Stomach (tissue), 19 donors: ENCODE data around the gene CHCHD6. TPM values are rescaled to one million over a fixed set of nuclear protein-coding genes. Genes with fewer than 3 reads are reported as not detected.

Experiments
- DNase-seq, 2 donors: peaks; one replicate each; pipeline versions ENCODE4 v3.0.0 to v3.0.0-alpha.2; 2013 to 2019
- H3K27ac ChIP-seq, 5 donors: fragments of 200-600 bp in 4 of 5; sonication (generic) in 4 of 5; one replicate each; pipeline ENCODE4 v1.5.1; 2013 to 2019; ENCODE audit warnings: mild to moderate bottlenecking in 1 of 5, moderate library complexity in 1 of 5
- H3K27me3 ChIP-seq, 3 donors: fragments of 200-600 bp; sonication (generic); one replicate each; pipeline ENCODE4 v1.5.1; 2017 to 2019; ENCODE audit warnings: mixed run types in 1 of 3
- H3K36me3 ChIP-seq, 4 donors: fragments of 200-600 bp; sonication (generic); 1 replicate in 3 of 4; 2 replicates in 1 of 4; pipeline ENCODE4 v1.5.1; 2016 to 2019
- H3K4me1 ChIP-seq, 4 donors: fragments of 200-600 bp; sonication (generic); one replicate each; pipeline ENCODE4 v1.5.1; 2016 to 2019
- H3K4me3 ChIP-seq, 4 donors: fragments of 200-600 bp; sonication (generic) in 3 of 4; one replicate each; pipeline ENCODE4 v1.5.1; 2016 to 2019; ENCODE audit warnings: mild to moderate bottlenecking in 1 of 4
- H3K9me3 ChIP-seq, 4 donors: fragments of 200-600 bp; sonication (generic); one replicate each; pipeline ENCODE4 v1.5.1; 2016 to 2019
- EP300 ChIP-seq: sonication (generic); formaldehyde crosslinking; IDR thresholded peaks from one replicate; pipeline ENCODE4 v1.6.1; 2017; ENCODE audit warnings: antibody characterized with exemption
- POLR2A ChIP-seq, 4 donors: fragments of 450-650 bp; IDR thresholded peaks; one replicate each; pipeline ENCODE4 v1.6.1; 2016; ENCODE audit warnings: antibody characterized with exemption in 4 of 4, control low read depth in 2 of 4, mild to moderate bottlenecking in 1 of 4, moderate library complexity in 1 of 4
- POLR2AphosphoS5 ChIP-seq, 3 donors: sonication (generic); formaldehyde crosslinking; IDR thresholded peaks; one replicate each; pipeline ENCODE4 v1.6.1; 2016; ENCODE audit warnings: antibody characterized with exemption in 3 of 3
- WGBS, 5 donors: extraction: QIAGEN DNeasy Blood & Tissue Kit in 3 of 5; methylation state at CpG; one replicate each; pipeline versions ENCODE4 v1.1.5 to v1.1.7; 2013 to 2018; 5-methylcytosine and 5-hydroxymethylcytosine counted together
- intact Hi-C: fragments of 100-400 bp; cut with DNase I; formaldehyde crosslinking; loops from one replicate; pipeline ENCODE4 v1.15.1; 2023; ENCODE audit warnings: low total_unique reads
- long read RNA-seq, 10 donors: transcript quantifications; one replicate each; lab custom pipeline, GENCODE V29; 2026
- polyA plus RNA-seq, 3 donors: library from polyadenylated mRNA; stranded (reverse); fragments of 200-250 nt; gene quantifications; one replicate each; pipeline ENCODE4 v1.2.3, GENCODE V29; 2013
- total RNA-seq, 5 donors: library from RNA; depleted of rRNA; stranded (reverse); fragments of >200 nt; gene quantifications; one replicate each; pipeline versions ENCODE4 v1.1.0 to v1.2.3, GENCODE V29; 2014 to 2016
- TF ChIP-seq, protein P1 (sequence below), 7 experiments: fragments of 450-650 bp in 4 of 7; fragments of 200-600 bp in 3 of 7; sonication (generic) in 3 of 7; IDR thresholded peaks; one replicate each; pipeline ENCODE4 v1.5.1; 2016 to 2019; ENCODE audit warnings: antibody characterized with exemption in 7 of 7, control low read depth in 2 of 7, mild to moderate bottlenecking in 1 of 7
- donor health status: healthy with polysubstance abuse.
- donor health status: Bipolar disorder and iron deficiency.
- donor health status: healthy.

The CHCHD6 gene, protein sequence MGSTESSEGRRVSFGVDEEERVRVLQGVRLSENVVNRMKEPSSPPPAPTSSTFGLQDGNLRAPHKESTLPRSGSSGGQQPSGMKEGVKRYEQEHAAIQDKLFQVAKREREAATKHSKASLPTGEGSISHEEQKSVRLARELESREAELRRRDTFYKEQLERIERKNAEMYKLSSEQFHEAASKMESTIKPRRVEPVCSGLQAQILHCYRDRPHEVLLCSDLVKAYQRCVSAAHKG
- total RNA-seq: 10 to 100 TPM in 1 of 5 donors, 1 to 10 TPM in 3, not detected in 1; 4.0 to 40.8 (median 7.6) TPM
- polyA plus RNA-seq: 10 to 100 TPM; 11.9 to 18.2 (median 16.1) TPM
- long read RNA-seq, donor 1: 0 reads
- long read RNA-seq, donor 2, partial matches to known transcripts: 7 of 11 reads
- long read RNA-seq, donor 2, other reads (novel, unspliced or antisense): 0 of 11 reads
- long read RNA-seq, donor 3, partial matches to known transcripts: 8 of 9 reads
- long read RNA-seq, donor 3, other reads (novel, unspliced or antisense): 0 of 9 reads
- long read RNA-seq, donor 4, partial matches to known transcripts: 0 of 1 reads
- long read RNA-seq, donor 4, other reads (novel, unspliced or antisense): 0 of 1 reads
- long read RNA-seq, donor 5, partial matches to known transcripts: 0 of 3 reads
- long read RNA-seq, donor 5, other reads (novel, unspliced or antisense): 0 of 3 reads
- long read RNA-seq, donor 6: 0 reads
- long read RNA-seq, donor 7, transcript CHCHD6-201 (8 exons, 1,006 nt): major isoform, 6 of 13 reads
- long read RNA-seq, donor 7, partial matches to known transcripts: 7 of 13 reads
- long read RNA-seq, donor 7, other reads (novel, unspliced or antisense): 0 of 13 reads
- long read RNA-seq, donor 8, partial matches to known transcripts: 0 of 2 reads
- long read RNA-seq, donor 8, other reads (novel, unspliced or antisense): 0 of 2 reads
- long read RNA-seq, donor 9, partial matches to known transcripts: 0 of 2 reads
- long read RNA-seq, donor 9, other reads (novel, unspliced or antisense): 0 of 2 reads
- long read RNA-seq, donor 10, partial matches to known transcripts: 0 of 1 reads
- long read RNA-seq, donor 10, other reads (novel, unspliced or antisense): 0 of 1 reads

DNA sequence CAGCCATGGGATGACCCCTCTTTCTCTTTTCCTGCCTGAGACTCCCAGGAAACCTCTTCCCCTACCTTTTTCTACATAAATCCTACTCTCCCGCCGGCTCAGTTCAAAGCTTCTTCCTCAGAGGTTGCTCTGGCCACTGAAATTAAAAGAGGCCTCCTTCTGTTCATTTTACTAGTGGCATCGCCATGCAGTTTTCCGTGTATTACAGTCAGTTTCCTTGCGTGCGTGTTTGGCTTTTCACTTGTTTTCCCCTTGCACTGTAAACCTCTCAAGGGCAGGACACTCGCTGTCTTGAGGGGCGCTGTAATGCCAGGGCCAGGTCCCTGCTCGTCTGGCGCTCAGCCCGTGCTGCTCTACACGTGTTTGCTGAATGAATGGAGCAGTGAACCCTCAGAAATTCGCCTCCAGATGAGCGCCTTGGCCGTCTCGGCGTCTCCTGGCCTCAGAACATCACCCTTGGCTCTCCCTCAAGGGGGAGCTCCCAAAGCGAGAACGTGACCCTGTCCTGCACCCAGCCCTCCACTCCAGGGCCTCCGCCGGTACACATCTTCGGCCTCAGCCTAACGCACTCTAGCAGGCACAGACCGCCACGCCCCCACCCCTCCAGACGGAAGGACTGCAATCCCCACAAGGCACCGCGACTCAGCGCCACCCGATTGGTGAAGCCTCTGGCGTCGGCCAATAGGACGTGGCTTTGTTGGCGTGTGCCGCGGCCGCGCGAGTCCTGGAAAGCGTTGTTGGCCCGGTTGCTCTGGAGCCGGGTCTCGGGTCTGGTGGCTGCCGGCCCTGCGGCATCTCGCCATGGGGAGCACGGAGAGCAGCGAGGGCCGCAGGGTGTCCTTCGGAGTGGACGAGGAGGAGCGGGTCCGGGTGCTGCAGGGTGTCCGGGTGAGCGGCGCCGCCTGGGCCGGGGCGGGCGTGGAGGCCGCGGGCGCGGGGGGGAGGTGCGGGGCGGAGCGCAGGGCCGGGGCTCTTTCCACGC is at the start of gene CHCHD6:
Gene CHCHD6, plus strand, starts transcription at position 729 of the 982 bp plus-strand sequence. Its CDS starts 73 bp downstream, at position 802.
- peak in 2 of 3 donors; percentile 55 to 72 for TF ChIP-seq POLR2AphosphoS5 (IDR thresholded peaks at IDR 0.05)
- no peak for TF ChIP-seq POLR2A (IDR thresholded peaks at IDR 0.05)
- peak within 1 kb of the TSS in 3 of 5 donors; percentile 39 to 61 (median 61) for H3K27ac ChIP-seq

DNA sequence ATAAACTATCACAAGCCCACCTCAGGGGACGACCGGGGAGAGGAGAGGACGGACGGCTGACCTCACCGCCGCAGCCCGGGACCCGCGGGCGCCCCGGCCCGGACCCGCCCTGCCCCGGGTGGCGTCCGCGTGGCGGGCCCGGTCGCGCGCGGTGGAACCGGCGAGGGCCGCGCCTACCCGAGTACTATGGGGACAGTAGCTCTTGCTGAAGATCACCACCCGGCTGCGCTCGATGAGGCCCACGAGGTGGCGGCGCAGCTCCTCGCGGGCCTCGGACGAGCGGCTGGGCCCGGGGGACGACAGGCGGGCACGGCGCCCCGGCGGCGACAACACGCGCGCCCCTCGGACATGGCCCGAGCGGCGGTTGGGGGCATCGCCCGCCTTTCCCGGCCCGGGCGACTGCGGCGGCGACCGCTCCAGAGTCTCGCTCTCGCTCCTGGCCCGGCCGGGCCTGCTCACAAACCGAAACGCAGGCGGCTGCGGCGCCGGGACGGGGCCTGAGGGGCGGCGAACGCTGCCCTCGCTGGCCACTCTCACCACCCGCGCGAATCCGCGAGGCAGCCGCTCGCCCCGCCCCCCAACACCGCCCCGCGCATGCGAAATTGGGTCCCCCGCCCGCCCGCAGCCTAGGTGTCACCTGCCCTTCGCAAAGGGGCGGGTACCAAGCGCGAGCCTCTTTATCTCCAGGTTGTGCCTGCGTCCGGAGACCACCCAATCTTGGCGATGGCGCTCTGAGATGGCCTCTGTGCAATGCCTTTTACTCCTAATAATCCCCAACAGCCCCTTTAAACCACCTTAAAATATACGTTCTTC is 49.3 kb upstream of the CHCHD6 start, which contains the start of gene TXNRD3:
Gene TXNRD3, minus strand, starts transcription at position 554 of the 813 bp plus-strand sequence.
- intact Hi-C loops: no loop called here
- H3K36me3 ChIP-seq: no peaks in the 10 kb centered on the region
- H3K4me3 ChIP-seq: peak within 1 kb of the TSS; percentile 65 to 86 (median 78)
- TF ChIP-seq, protein P1, sequence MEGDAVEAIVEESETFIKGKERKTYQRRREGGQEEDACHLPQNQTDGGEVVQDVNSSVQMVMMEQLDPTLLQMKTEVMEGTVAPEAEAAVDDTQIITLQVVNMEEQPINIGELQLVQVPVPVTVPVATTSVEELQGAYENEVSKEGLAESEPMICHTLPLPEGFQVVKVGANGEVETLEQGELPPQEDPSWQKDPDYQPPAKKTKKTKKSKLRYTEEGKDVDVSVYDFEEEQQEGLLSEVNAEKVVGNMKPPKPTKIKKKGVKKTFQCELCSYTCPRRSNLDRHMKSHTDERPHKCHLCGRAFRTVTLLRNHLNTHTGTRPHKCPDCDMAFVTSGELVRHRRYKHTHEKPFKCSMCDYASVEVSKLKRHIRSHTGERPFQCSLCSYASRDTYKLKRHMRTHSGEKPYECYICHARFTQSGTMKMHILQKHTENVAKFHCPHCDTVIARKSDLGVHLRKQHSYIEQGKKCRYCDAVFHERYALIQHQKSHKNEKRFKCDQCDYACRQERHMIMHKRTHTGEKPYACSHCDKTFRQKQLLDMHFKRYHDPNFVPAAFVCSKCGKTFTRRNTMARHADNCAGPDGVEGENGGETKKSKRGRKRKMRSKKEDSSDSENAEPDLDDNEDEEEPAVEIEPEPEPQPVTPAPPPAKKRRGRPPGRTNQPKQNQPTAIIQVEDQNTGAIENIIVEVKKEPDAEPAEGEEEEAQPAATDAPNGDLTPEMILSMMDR (IDR thresholded peaks at IDR 0.05): peak in 1 of 7 experiments; percentile 15
- TF ChIP-seq POLR2AphosphoS5 (IDR thresholded peaks at IDR 0.05): peak in 2 of 3 donors; percentile 79 to 82
- TF ChIP-seq EP300: no peak
- TF ChIP-seq POLR2A (IDR thresholded peaks at IDR 0.05): peak in 1 of 4 donors; percentile 29
- H3K9me3 ChIP-seq: peaks cover 0 to 5% (median 0%) of the 10 kb centered on the region in 4 donors
- WGBS, 5 donors: 0 to 1% (median 1%) methylated on average over 15 to 102 of the region's 102 CpGs
- peaks cover 0 to 27% (median 12%) of the 10 kb centered on the region in 4 donors for H3K4me1 ChIP-seq
- H3K27ac ChIP-seq: peak within 1 kb of the TSS; percentile 71 to 92 (median 89)
- peaks cover 0 to 21% (median 3%) of the 10 kb centered on the region in 3 donors for H3K27me3 ChIP-seq
- peak; percentile 89 to 94 for DNase-seq

More for the DNA sequence above, at the start of gene CHCHD6:
- intact Hi-C loops: no loop called here
- Histone ChIP-seq H3K4me3 (peak within 1 kb of the TSS; percentile 80 to 94 (median 90)), H3K27me3 (peaks cover 0 to 9% (median 0%) of the 10 kb centered on the region in 3 donors), H3K9me3 (no peaks in the 10 kb centered on the region), H3K4me1 (peaks cover 6 to 20% (median 18%) of the 10 kb centered on the region in 4 donors), H3K36me3 (no peaks in the 10 kb centered on the region)
- DNase-seq: peak; percentile 95 to 98
- 3 to 8% (median 4%) methylated on average over 26 to 69 of the region's 69 CpGs for WGBS, 5 donors

GRCh38 chr3:126655887-126656286 is 48.2 kb upstream of the CHCHD6 start:
- Histone ChIP-seq H3K4me1 (peaks cover 0 to 27% (median 12%) of the 10 kb centered on the region in 4 donors), H3K4me3 (no peak overlapping the region), H3K36me3 (no peaks in the 10 kb centered on the region), H3K9me3 (peaks cover 0 to 5% (median 0%) of the 10 kb centered on the region in 4 donors), H3K27me3 (peaks cover 0 to 32% (median 14%) of the 10 kb centered on the region in 3 donors), H3K27ac (no peak overlapping the region)
- intact Hi-C loops: no loop called here
- 87 to 93% (median 92%) methylated on average over 11 of the region's 11 CpGs for WGBS, 5 donors
- no peak for DNase-seq
- TF ChIP-seq POLR2AphosphoS5 (IDR thresholded peaks at IDR 0.05) (no peak), EP300 (no peak), POLR2A (IDR thresholded peaks at IDR 0.05) (no peak)
- TF ChIP-seq, protein P1 (IDR thresholded peaks at IDR 0.05): no peak
